ENCODE results near the gene ORC3. TPM values are rescaled to one million over a fixed set of nuclear protein-coding genes. Genes with fewer than 3 reads are reported as not detected.

ORC3 gene
- total and polyA plus RNA-seq, 10 of the 15 experiments (the other 5 are each of a cell fraction or from before 2014, with no cell fraction given), result 27.2 to 76.3 (median 54.6) TPM

DNA sequence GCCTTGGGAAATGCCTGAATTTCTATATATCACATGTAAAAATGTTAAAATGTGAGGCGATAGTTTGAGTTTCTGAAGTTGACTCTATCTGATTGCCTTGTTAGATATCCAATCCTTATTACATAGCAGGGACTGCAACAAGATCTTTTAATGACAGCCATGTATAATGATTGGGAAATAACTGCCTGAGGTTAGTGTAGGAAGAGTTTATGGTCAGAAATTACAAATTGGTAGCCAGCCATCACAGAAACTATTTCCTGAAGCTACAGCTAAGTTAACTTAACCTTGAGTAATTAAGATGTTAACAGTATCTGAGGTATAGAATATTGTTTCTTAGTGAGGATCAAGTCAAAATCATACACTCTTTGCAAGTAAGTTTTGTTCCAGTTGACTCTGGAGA is 71.1 kb downstream of the ORC3 start:
- SMC1A ChIA-PET (ENCODE audit: uncharacterized antibody, unreplicated experiment), result interaction anchor here (0.9 to 2.9 kb wide), 4 partner anchors 13 to 170 kb away, joined by 4 to 10 read pairs (median 4); no protein-coding TSS in a partner anchor
- in situ Hi-C loops (cut with MboI) (no loop called here), intact Hi-C loops (cut with micrococcal nuclease; ENCODE audit: unreplicated experiment) (no loop called here)
- POLR2A ChIA-PET, result interaction anchor here (0.5 to 1.2 kb wide), 3 partner anchors 8 to 124 kb away, joined by 3 to 5 read pairs (median 3); no protein-coding TSS in a partner anchor
- DNase-seq (ENCODE audit: low read depth, low spot score), result no peak
- ATAC-seq, result no peak
- 0 out of 2 replicates have a peak, but pooled peaks cover 6% of the 10 kb centered on the region for H3K4me1 ChIP-seq (ENCODE audit: control insufficient read depth, insufficient read depth, low read length)
- H3K27me3 ChIP-seq (replicated peaks in 1 of 2; ENCODE audit: control insufficient read depth in 2 of 2, insufficient read depth in 2 of 2, low read length in 1 of 2), result no peaks in the 10 kb centered on the region
- H3K36me3 ChIP-seq (ENCODE audit: control insufficient read depth in 2 of 2, insufficient read depth in 2 of 2, low read length in 1 of 2), result peaks cover 0 to 15% of the 10 kb centered on the region in 2 experiments; a peak in 2 of 4 replicates
- no peak overlapping the region for H3K27ac ChIP-seq (ENCODE audit: control insufficient read depth, insufficient read depth)
- no peak overlapping the region for H2AFZ ChIP-seq (ENCODE audit: control insufficient read depth, low read depth, low read length)
- RAD21 ChIA-PET (ENCODE audit: unreplicated experiment), result no interaction called here
- no peak overlapping the region for H3K4me2 ChIP-seq (ENCODE audit: control insufficient read depth, insufficient read depth)
- H3K9me3 ChIP-seq (replicated peaks; ENCODE audit: control insufficient read depth, insufficient read depth, low read length), result no peaks in the 10 kb centered on the region
- H4K20me1 ChIP-seq (ENCODE audit: control insufficient read depth, insufficient read depth), result no peaks in the 10 kb centered on the region
- no peak for FAIRE-seq
- 100% methylated on average over 1 of the region's 1 CpG for WGBS (ENCODE audit: insufficient coverage, insufficient replicate concordance, low lambda C conversion rate, missing lambda C conversion rate)
- CTCF ChIA-PET, result no interaction called here
- no peak overlapping the region for H3K9ac ChIP-seq (ENCODE audit: control insufficient read depth, insufficient read depth, low read length)
- no TSS peak for BruUV-seq (replicated peaks)
- H3K4me3 ChIP-seq, result no peak overlapping the region
- H3K79me2 ChIP-seq (ENCODE audit: control insufficient read depth, insufficient read depth, low read length), result no peaks in the 10 kb centered on the region
- no peak for TF ChIP-seq SP1 (IDR thresholded peaks at IDR 0.05; ENCODE audit: low read depth, low read length)
- no peak for TF ChIP-seq STAT1 (conservative IDR thresholded peaks at IDR 0.05)
- no peak for TF ChIP-seq STAT3 (IDR thresholded peaks at IDR 0.05; ENCODE audit: low read depth, low read length)
- no peak for TF ChIP-seq IKZF1 (conservative IDR thresholded peaks at IDR 0.05)
- no peak for TF ChIP-seq SMARCA5 (IDR thresholded peaks at IDR 0.05)
- TF ChIP-seq, protein P1, sequence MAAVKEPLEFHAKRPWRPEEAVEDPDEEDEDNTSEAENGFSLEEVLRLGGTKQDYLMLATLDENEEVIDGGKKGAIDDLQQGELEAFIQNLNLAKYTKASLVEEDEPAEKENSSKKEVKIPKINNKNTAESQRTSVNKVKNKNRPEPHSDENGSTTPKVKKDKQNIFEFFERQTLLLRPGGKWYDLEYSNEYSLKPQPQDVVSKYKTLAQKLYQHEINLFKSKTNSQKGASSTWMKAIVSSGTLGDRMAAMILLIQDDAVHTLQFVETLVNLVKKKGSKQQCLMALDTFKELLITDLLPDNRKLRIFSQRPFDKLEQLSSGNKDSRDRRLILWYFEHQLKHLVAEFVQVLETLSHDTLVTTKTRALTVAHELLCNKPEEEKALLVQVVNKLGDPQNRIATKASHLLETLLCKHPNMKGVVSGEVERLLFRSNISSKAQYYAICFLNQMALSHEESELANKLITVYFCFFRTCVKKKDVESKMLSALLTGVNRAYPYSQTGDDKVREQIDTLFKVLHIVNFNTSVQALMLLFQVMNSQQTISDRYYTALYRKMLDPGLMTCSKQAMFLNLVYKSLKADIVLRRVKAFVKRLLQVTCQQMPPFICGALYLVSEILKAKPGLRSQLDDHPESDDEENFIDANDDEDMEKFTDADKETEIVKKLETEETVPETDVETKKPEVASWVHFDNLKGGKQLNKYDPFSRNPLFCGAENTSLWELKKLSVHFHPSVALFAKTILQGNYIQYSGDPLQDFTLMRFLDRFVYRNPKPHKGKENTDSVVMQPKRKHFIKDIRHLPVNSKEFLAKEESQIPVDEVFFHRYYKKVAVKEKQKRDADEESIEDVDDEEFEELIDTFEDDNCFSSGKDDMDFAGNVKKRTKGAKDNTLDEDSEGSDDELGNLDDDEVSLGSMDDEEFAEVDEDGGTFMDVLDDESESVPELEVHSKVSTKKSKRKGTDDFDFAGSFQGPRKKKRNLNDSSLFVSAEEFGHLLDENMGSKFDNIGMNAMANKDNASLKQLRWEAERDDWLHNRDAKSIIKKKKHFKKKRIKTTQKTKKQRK (IDR thresholded peaks at IDR 0.05; ENCODE audit: low read depth, low read length), result no peak
- TF ChIP-seq IKZF2 (IDR thresholded peaks at IDR 0.05), result no peak
- TF ChIP-seq, protein P2, sequence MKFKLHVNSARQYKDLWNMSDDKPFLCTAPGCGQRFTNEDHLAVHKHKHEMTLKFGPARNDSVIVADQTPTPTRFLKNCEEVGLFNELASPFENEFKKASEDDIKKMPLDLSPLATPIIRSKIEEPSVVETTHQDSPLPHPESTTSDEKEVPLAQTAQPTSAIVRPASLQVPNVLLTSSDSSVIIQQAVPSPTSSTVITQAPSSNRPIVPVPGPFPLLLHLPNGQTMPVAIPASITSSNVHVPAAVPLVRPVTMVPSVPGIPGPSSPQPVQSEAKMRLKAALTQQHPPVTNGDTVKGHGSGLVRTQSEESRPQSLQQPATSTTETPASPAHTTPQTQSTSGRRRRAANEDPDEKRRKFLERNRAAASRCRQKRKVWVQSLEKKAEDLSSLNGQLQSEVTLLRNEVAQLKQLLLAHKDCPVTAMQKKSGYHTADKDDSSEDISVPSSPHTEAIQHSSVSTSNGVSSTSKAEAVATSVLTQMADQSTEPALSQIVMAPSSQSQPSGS (IDR thresholded peaks at IDR 0.05; ENCODE audit: low read length), result no peak
- TF ChIP-seq, protein P3, sequence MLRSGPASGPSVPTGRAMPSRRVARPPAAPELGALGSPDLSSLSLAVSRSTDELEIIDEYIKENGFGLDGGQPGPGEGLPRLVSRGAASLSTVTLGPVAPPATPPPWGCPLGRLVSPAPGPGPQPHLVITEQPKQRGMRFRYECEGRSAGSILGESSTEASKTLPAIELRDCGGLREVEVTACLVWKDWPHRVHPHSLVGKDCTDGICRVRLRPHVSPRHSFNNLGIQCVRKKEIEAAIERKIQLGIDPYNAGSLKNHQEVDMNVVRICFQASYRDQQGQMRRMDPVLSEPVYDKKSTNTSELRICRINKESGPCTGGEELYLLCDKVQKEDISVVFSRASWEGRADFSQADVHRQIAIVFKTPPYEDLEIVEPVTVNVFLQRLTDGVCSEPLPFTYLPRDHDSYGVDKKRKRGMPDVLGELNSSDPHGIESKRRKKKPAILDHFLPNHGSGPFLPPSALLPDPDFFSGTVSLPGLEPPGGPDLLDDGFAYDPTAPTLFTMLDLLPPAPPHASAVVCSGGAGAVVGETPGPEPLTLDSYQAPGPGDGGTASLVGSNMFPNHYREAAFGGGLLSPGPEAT (IDR thresholded peaks at IDR 0.05; ENCODE audit: low read depth), result no peak
- no peak for TF ChIP-seq TAF1 (IDR thresholded peaks at IDR 0.05; ENCODE audit: borderline replicate concordance, low read depth, low read length)
- TF ChIP-seq, protein P4, sequence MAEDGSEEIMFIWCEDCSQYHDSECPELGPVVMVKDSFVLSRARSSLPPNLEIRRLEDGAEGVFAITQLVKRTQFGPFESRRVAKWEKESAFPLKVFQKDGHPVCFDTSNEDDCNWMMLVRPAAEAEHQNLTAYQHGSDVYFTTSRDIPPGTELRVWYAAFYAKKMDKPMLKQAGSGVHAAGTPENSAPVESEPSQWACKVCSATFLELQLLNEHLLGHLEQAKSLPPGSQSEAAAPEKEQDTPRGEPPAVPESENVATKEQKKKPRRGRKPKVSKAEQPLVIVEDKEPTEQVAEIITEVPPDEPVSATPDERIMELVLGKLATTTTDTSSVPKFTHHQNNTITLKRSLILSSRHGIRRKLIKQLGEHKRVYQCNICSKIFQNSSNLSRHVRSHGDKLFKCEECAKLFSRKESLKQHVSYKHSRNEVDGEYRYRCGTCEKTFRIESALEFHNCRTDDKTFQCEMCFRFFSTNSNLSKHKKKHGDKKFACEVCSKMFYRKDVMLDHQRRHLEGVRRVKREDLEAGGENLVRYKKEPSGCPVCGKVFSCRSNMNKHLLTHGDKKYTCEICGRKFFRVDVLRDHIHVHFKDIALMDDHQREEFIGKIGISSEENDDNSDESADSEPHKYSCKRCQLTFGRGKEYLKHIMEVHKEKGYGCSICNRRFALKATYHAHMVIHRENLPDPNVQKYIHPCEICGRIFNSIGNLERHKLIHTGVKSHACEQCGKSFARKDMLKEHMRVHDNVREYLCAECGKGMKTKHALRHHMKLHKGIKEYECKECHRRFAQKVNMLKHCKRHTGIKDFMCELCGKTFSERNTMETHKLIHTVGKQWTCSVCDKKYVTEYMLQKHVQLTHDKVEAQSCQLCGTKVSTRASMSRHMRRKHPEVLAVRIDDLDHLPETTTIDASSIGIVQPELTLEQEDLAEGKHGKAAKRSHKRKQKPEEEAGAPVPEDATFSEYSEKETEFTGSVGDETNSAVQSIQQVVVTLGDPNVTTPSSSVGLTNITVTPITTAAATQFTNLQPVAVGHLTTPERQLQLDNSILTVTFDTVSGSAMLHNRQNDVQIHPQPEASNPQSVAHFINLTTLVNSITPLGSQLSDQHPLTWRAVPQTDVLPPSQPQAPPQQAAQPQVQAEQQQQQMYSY (CRISPR knock-in tag; IDR thresholded peaks at IDR 0.05), result no peak
- TF ChIP-seq, protein P5, sequence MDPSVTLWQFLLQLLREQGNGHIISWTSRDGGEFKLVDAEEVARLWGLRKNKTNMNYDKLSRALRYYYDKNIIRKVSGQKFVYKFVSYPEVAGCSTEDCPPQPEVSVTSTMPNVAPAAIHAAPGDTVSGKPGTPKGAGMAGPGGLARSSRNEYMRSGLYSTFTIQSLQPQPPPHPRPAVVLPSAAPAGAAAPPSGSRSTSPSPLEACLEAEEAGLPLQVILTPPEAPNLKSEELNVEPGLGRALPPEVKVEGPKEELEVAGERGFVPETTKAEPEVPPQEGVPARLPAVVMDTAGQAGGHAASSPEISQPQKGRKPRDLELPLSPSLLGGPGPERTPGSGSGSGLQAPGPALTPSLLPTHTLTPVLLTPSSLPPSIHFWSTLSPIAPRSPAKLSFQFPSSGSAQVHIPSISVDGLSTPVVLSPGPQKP (IDR thresholded peaks at IDR 0.05; ENCODE audit: low read depth, low read length), result no peak
- TF ChIP-seq HDAC2 (IDR thresholded peaks at IDR 0.05), result no peak
